Parathyroid adenoma (tissue), 2 donors: ENCODE results near the gene INPP1.

Experiments
- H2AFZ ChIP-seq: fragments of 300-600 bp; sonication (generic); one replicate; pipeline ENCODE4 v1.7.0; 2017; ENCODE audit warnings: antibody characterized with exemption, mild to moderate bottlenecking
- H3K27ac ChIP-seq: fragments of 300-600 bp; sonication (generic); one replicate; pipeline ENCODE4 v1.7.0; 2017
- H3K27me3 ChIP-seq: fragments of 300-600 bp; sonication (generic); one replicate; pipeline ENCODE4 v1.7.0; 2017; ENCODE audit warnings: low read length; ENCODE audit not compliant: control insufficient read depth, insufficient read depth
- H3K36me3 ChIP-seq: fragments of 300-600 bp; sonication (generic); one replicate; pipeline ENCODE4 v1.7.0; 2017; ENCODE audit warnings: low read length; ENCODE audit not compliant: control insufficient read depth, insufficient read depth
- H3K4me1 ChIP-seq: fragments of 300-600 bp; sonication (generic); one replicate; pipeline ENCODE4 v1.7.0; 2017; ENCODE audit warnings: control low read depth
- H3K4me2 ChIP-seq: fragments of 300-600 bp; sonication (generic); one replicate; pipeline ENCODE4 v1.7.0; 2017; ENCODE audit warnings: low read length
- H3K4me3 ChIP-seq: fragments of 300-600 bp; sonication (generic); one replicate; pipeline ENCODE4 v1.7.0; 2017; ENCODE audit warnings: low read depth, low read length
- H3K79me2 ChIP-seq: fragments of 300-600 bp; sonication (generic); one replicate; pipeline ENCODE4 v1.7.0; 2017; ENCODE audit warnings: control low read depth
- H3K9ac ChIP-seq: fragments of 300-600 bp; sonication (generic); one replicate; pipeline ENCODE4 v1.7.0; 2017; ENCODE audit warnings: mild to moderate bottlenecking
- H3K9me3 ChIP-seq: fragments of 300-600 bp; sonication (generic); one replicate; pipeline ENCODE4 v1.7.0; 2017; ENCODE audit warnings: low read length; ENCODE audit not compliant: control insufficient read depth
- CTCF ChIP-seq: fragments of 300-600 bp; sonication (generic); IDR thresholded peaks from one replicate; pipeline ENCODE4 v1.7.0; 2017; ENCODE audit warnings: antibody characterized with exemption, mild to moderate bottlenecking
- donor health status: primary hyperparathyroidism.

The INPP1 gene

GRCh38 chr2:190412966-190413365, 69.6 kb downstream of the INPP1 start:
- Histone ChIP-seq H3K27ac (no peak overlapping the region), H3K36me3 (no peaks in the 10 kb centered on the region), H3K4me1 (peaks cover 29% of the 10 kb centered on the region)

GRCh38 chr2:190413421-190413820, 70.0 kb downstream of the INPP1 start:
- H3K4me2 ChIP-seq: no peak overlapping the region
- peaks cover 34% of the 10 kb centered on the region for H3K4me1 ChIP-seq
- no peak overlapping the region for H3K27ac ChIP-seq
- H3K36me3 ChIP-seq: no peaks in the 10 kb centered on the region
- H3K9me3 ChIP-seq: no peaks in the 10 kb centered on the region
- H3K9ac ChIP-seq: no peak overlapping the region
- H2AFZ ChIP-seq: no peak overlapping the region
- no peaks in the 10 kb centered on the region for H3K27me3 ChIP-seq
- peaks cover 47% of the 10 kb centered on the region for H3K79me2 ChIP-seq
- no peak for TF ChIP-seq CTCF
- no peak overlapping the region for H3K4me3 ChIP-seq

More at GRCh38 chr2:190412966-190413365, 69.6 kb downstream of the INPP1 start:
- no peak for TF ChIP-seq CTCF
- H3K9ac ChIP-seq: no peak overlapping the region
- no peak overlapping the region for H3K4me3 ChIP-seq
- no peaks in the 10 kb centered on the region for H3K9me3 ChIP-seq
- no peaks in the 10 kb centered on the region for H3K27me3 ChIP-seq
- H2AFZ ChIP-seq: no peak overlapping the region
- no peak overlapping the region for H3K4me2 ChIP-seq
- peaks cover 42% of the 10 kb centered on the region for H3K79me2 ChIP-seq

- Histone ChIP-seq H3K9ac (no peak overlapping the region), H2AFZ (no peak overlapping the region), H3K36me3 (no peaks in the 10 kb centered on the region), H3K4me3 (no peak overlapping the region), H3K27ac (peak overlapping the region; percentile 82), H3K4me1 (peaks cover 40% of the 10 kb centered on the region), H3K79me2 (peaks cover 41% of the 10 kb centered on the region), H3K9me3 (no peaks in the 10 kb centered on the region), H3K4me2 (no peak overlapping the region), H3K27me3 (no peaks in the 10 kb centered on the region)
- TF ChIP-seq CTCF: no peak
Observed at GRCh38 chr2:190415251-190415650, 71.9 kb downstream of the INPP1 start.

GRCh38 chr2:190415794-190416775, 72.7 kb downstream of the INPP1 start:
- Histone ChIP-seq H3K4me3 (no peak overlapping the region), H2AFZ (no peak overlapping the region), H3K79me2 (peaks cover 35% of the 10 kb centered on the region), H3K9ac (no peak overlapping the region), H3K9me3 (no peaks in the 10 kb centered on the region), H3K4me2 (no peak overlapping the region), H3K27ac (peak overlapping the region; percentile 82), H3K27me3 (no peaks in the 10 kb centered on the region), H3K36me3 (no peaks in the 10 kb centered on the region), H3K4me1 (peaks cover 41% of the 10 kb centered on the region)
- TF ChIP-seq CTCF: no peak
